Activated CD4-positive, alpha-beta T cell treated with anti-CD3 and anti-CD28 coated beads, Interleukin-2, amount 50 U/mL, for 48 hours (primary cell): ENCODE measurements around the gene GPRASP2.

Experiments
- DNase-seq, 2 experiments: peaks; one replicate each; pipeline ENCODE4 v3.0.0-alpha.2; 2020

GPRASP2 gene

DNA sequence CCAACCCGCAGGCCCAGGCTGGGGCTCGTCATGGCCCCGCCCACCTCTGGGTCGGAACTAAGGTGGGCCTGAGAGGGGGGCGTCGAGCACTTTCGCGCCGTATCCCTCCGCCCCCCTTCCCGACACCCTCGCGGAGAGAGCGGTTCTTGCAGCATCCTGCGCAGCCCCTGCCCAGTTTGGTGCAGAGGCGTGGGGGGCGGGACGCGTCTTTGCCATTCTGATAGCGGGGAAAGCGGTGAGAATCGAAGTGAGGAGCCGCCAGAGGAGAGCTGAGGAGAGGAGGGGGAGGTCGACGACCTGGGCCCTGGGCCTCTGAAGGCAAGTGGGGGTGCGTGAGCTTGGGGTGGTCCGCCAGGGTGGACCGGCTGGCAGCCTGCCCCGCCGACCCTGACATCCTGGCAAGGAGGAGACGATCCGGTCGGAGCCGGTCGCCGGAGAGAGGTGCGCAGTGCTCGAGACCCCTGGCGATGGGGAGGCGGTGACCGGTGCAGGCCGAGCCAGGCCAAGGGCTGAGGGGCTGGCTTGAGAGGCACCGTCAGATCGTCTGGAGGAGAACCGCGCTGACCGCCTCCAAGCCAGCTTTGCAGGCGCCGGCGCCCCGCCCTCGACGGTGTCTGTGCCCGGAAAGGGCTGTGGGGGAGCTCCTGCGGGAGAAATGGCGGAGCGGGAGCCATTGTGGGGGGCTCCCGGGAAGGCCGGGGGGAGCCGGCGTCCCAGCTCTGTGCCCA lies 33.8 kb downstream of the GPRASP2 start:
- DNase-seq, result peak; percentile 13 to 15

GRCh38 chrX:102765217-102765616 lies 53.0 kb downstream of the GPRASP2 start:
- no peak for DNase-seq

- no peak for DNase-seq
Measured at GRCh38 chrX:102765809-102766208, 53.6 kb downstream of the GPRASP2 start.

GRCh38 chrX:102767287-102767686 lies 55.0 kb downstream of the GPRASP2 start:
- no peak for DNase-seq
